Sigmoid colon (tissue), 7 donors: ENCODE results near the gene IL1A. TPM values are rescaled to one million over a fixed set of nuclear protein-coding genes. Genes with fewer than 3 reads are reported as not detected.

ENCODE experiments used
- DNase-seq: peaks from one replicate; pipeline ENCODE4 v3.0.0-alpha.2; 2019
- H3K27ac ChIP-seq, 4 donors: fragments of 200-600 bp; sonication (generic); one replicate each; pipeline ENCODE4 v1.5.1; 2016 to 2019; ENCODE audit warnings: mild to moderate bottlenecking in 1 of 4
- H3K27me3 ChIP-seq, 3 donors: fragments of 200-600 bp; sonication (generic); one replicate each; pipeline ENCODE4 v1.5.1; 2019; ENCODE audit warnings: mild to moderate bottlenecking in 1 of 3
- H3K36me3 ChIP-seq, 4 donors: fragments of 200-600 bp; sonication (generic); one replicate each; pipeline ENCODE4 v1.5.1; 2016 to 2019
- H3K4me1 ChIP-seq, 4 donors: fragments of 200-600 bp; sonication (generic); one replicate each; pipeline ENCODE4 v1.5.1; 2017 to 2019
- H3K4me3 ChIP-seq, 4 donors: fragments of 200-600 bp; sonication (generic); one replicate each; pipeline ENCODE4 v1.5.1; 2017 to 2019; ENCODE audit warnings: mild to moderate bottlenecking in 2 of 4, moderate library complexity in 1 of 4
- H3K9me3 ChIP-seq, 4 donors: fragments of 200-600 bp in 3 of 4; sonication (generic) in 3 of 4; one replicate each; pipeline versions ENCODE4 v1.5.1 to v1.6.1; 2013 to 2019
- EP300 ChIP-seq, 4 donors: sonication (generic); formaldehyde crosslinking; IDR thresholded peaks; one replicate each; pipeline ENCODE4 v1.6.1; 2017; ENCODE audit warnings: antibody characterized with exemption in 4 of 4
- POLR2A ChIP-seq, 2 donors: fragments of 450-650 bp; IDR thresholded peaks; one replicate each; pipeline ENCODE4 v1.6.1; 2016; ENCODE audit warnings: antibody characterized with exemption in 2 of 2, mild to moderate bottlenecking in 2 of 2, moderate library complexity in 2 of 2
- POLR2AphosphoS5 ChIP-seq, 4 donors: sonication (generic); formaldehyde crosslinking; IDR thresholded peaks; one replicate each; pipeline ENCODE4 v1.6.1; 2017; ENCODE audit warnings: antibody characterized with exemption in 4 of 4
- WGBS, 2 donors: extraction: QIAGEN DNeasy Blood & Tissue Kit; methylation state at CpG; one replicate each; pipeline ENCODE4 v1.1.7; 2013; 5-methylcytosine and 5-hydroxymethylcytosine counted together
- intact Hi-C: fragments of 100-400 bp; cut with DNase I; formaldehyde crosslinking; loops from one replicate; pipeline ENCODE4 v1.15.1; 2023
- polyA plus RNA-seq, 3 donors: library from polyadenylated mRNA; stranded (reverse); fragments of 200-250 nt; gene quantifications; one replicate each; pipeline ENCODE4 v1.2.3, GENCODE V29; 2013
- total RNA-seq, 4 donors: library from RNA; depleted of rRNA; stranded (reverse); fragments of >200 nt; gene quantifications; one replicate each; pipeline ENCODE4 v1.1.0, GENCODE V29; 2016
- TF ChIP-seq, protein P1 (sequence below), 4 experiments: fragments of 450-650 bp in 3 of 4; fragments of 200-600 bp in 1 of 4; IDR thresholded peaks; one replicate each; pipeline ENCODE4 v1.5.1; 2016 to 2019; ENCODE audit warnings: antibody characterized with exemption in 4 of 4, mild to moderate bottlenecking in 3 of 4, moderate library complexity in 2 of 4
- donor health status: healthy with polysubstance abuse.
- donor health status: Bipolar disorder and iron deficiency.
- donor health status: healthy.

The IL1A gene
- total and polyA plus RNA-seq, 7 donors: 0.46 to 0.73 TPM; not detected in 5

DNA sequence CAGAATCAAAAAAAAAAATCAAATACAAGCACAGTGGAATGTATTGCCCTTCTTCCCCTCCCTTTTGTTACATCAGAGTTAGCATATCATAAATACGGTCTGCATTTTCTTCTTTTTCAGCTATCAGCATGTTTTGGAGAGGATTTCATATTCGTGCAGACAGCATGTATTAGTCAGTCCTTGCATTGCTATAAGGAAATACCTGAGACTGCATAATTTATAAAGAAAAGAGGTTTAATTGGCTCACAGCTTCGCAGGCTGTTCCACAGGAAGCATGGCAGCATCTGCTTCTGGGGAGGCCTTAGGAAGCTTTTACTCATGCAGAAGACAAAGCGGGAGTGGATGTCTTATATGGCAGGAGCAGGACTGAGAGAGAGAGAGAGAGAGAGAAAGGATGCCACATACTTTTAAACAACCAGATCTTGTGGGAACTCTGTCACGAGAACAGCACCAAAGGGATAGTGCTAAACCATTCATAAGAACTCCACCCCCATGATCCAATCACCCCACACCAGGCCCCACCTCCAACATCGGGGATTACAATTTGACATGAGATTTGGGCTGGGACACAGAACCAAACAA lies 43.4 kb upstream of the IL1A start:
- Histone ChIP-seq H3K27me3 (no peaks in the 10 kb centered on the region), H3K4me1 (no peaks in the 10 kb centered on the region), H3K9me3 (no peaks in the 10 kb centered on the region), H3K27ac (no peak overlapping the region), H3K36me3 (no peaks in the 10 kb centered on the region), H3K4me3 (no peak overlapping the region)
- WGBS, 2 donors: 91 to 92% methylated on average over 6 of the region's 6 CpGs
- TF ChIP-seq, protein P1, sequence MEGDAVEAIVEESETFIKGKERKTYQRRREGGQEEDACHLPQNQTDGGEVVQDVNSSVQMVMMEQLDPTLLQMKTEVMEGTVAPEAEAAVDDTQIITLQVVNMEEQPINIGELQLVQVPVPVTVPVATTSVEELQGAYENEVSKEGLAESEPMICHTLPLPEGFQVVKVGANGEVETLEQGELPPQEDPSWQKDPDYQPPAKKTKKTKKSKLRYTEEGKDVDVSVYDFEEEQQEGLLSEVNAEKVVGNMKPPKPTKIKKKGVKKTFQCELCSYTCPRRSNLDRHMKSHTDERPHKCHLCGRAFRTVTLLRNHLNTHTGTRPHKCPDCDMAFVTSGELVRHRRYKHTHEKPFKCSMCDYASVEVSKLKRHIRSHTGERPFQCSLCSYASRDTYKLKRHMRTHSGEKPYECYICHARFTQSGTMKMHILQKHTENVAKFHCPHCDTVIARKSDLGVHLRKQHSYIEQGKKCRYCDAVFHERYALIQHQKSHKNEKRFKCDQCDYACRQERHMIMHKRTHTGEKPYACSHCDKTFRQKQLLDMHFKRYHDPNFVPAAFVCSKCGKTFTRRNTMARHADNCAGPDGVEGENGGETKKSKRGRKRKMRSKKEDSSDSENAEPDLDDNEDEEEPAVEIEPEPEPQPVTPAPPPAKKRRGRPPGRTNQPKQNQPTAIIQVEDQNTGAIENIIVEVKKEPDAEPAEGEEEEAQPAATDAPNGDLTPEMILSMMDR (IDR thresholded peaks at IDR 0.05): no peak
- TF ChIP-seq EP300 (IDR thresholded peaks at IDR 0.05) (no peak), POLR2AphosphoS5 (IDR thresholded peaks at IDR 0.05) (no peak), POLR2A (IDR thresholded peaks at IDR 0.05) (no peak)
- DNase-seq: no peak
- intact Hi-C loops: no loop called here

- DNase-seq: no peak
- TF ChIP-seq, protein P1 (IDR thresholded peaks at IDR 0.05): no peak
- no peak for TF ChIP-seq EP300 (IDR thresholded peaks at IDR 0.05)
- no peak for TF ChIP-seq POLR2AphosphoS5 (IDR thresholded peaks at IDR 0.05)
- no peak for TF ChIP-seq POLR2A (IDR thresholded peaks at IDR 0.05)
- Histone ChIP-seq H3K4me1 (no peaks in the 10 kb centered on the region), H3K9me3 (no peaks in the 10 kb centered on the region), H3K36me3 (no peaks in the 10 kb centered on the region), H3K4me3 (no peak overlapping the region), H3K27ac (no peak overlapping the region), H3K27me3 (no peaks in the 10 kb centered on the region)
- intact Hi-C loops: no loop called here
- 77 to 98% methylated on average over 3 of the region's 3 CpGs for WGBS, 2 donors
These were observed 42.7 kb upstream of the IL1A start for GRCh38 chr2:112827009-112827408.

DNA sequence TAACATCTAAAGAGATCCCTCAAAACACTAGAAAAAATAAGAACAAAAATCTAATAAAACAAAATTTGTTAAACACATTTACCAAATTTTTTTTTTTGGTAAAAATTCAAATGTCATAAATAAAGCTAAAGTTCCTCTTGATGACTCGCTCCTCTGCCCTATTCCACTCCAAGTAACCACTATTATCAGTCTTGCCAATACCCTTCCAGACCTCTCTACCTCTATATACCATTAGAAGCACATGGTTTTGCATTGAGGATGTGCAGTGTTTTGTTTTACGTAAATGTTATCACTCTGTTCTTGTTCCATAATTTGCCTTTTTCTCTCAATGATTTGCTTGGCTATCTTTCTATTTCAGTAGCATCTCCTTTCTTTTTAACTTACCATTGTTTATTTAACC lies 41.4 kb upstream of the IL1A start:
- H3K36me3 ChIP-seq: no peaks in the 10 kb centered on the region
- intact Hi-C loops: no loop called here
- no peaks in the 10 kb centered on the region for H3K4me1 ChIP-seq
- DNase-seq: no peak
- H3K27ac ChIP-seq: no peak overlapping the region
- no peaks in the 10 kb centered on the region for H3K9me3 ChIP-seq
- TF ChIP-seq, protein P1 (IDR thresholded peaks at IDR 0.05): no peak
- no peak for TF ChIP-seq EP300 (IDR thresholded peaks at IDR 0.05)
- TF ChIP-seq POLR2A (IDR thresholded peaks at IDR 0.05): no peak
- TF ChIP-seq POLR2AphosphoS5 (IDR thresholded peaks at IDR 0.05): no peak
- H3K4me3 ChIP-seq: no peak overlapping the region
- WGBS, 2 donors: 92 to 94% methylated on average over 2 of the region's 2 CpGs
- H3K27me3 ChIP-seq: no peaks in the 10 kb centered on the region

GRCh38 chr2:112824694-112825085 lies 40.4 kb upstream of the IL1A start:
- Histone ChIP-seq H3K4me1 (no peaks in the 10 kb centered on the region), H3K36me3 (no peaks in the 10 kb centered on the region), H3K27ac (no peak overlapping the region), H3K9me3 (no peaks in the 10 kb centered on the region), H3K4me3 (no peak overlapping the region), H3K27me3 (no peaks in the 10 kb centered on the region)
- no peak for DNase-seq
- intact Hi-C loops: no loop called here
- TF ChIP-seq, protein P1 (IDR thresholded peaks at IDR 0.05): no peak
- TF ChIP-seq POLR2AphosphoS5 (IDR thresholded peaks at IDR 0.05): no peak
- no peak for TF ChIP-seq EP300 (IDR thresholded peaks at IDR 0.05)
- TF ChIP-seq POLR2A (IDR thresholded peaks at IDR 0.05): no peak

GRCh38 chr2:112821682-112822081 lies 37.4 kb upstream of the IL1A start:
- H3K27ac ChIP-seq: no peak overlapping the region
- H3K9me3 ChIP-seq: no peaks in the 10 kb centered on the region
- TF ChIP-seq, protein P1 (IDR thresholded peaks at IDR 0.05): no peak
- TF ChIP-seq EP300 (IDR thresholded peaks at IDR 0.05) (no peak), POLR2AphosphoS5 (IDR thresholded peaks at IDR 0.05) (no peak), POLR2A (IDR thresholded peaks at IDR 0.05) (no peak)
- intact Hi-C loops: no loop called here
- H3K4me1 ChIP-seq: no peaks in the 10 kb centered on the region
- H3K4me3 ChIP-seq: no peak overlapping the region
- no peaks in the 10 kb centered on the region for H3K27me3 ChIP-seq
- no peaks in the 10 kb centered on the region for H3K36me3 ChIP-seq
- no peak for DNase-seq
- 46 to 47% methylated on average over 4 of the region's 4 CpGs for WGBS, 2 donors
